GM21786 (cell line): ENCODE data around the gene USP26.
"Not testable (repeated sequence)": the region's sequence is repeated elsewhere in the genome, so short reads cannot be mapped to it uniquely, and the experiment has no call there.

Experiments
- ATAC-seq: cut with Tn5 transposase; IDR thresholded peaks from one replicate; pipeline ENCODE4 v1.9.1; 2021; ENCODE audit not compliant: unreplicated experiment

USP26 gene

GRCh38 chrX:133042260-133042659, 54.6 kb downstream of the USP26 start:
- ATAC-seq = no peak

GRCh38 chrX:133033010-133033409, 63.9 kb downstream of the USP26 start:
- ATAC-seq = no peak

DNA sequence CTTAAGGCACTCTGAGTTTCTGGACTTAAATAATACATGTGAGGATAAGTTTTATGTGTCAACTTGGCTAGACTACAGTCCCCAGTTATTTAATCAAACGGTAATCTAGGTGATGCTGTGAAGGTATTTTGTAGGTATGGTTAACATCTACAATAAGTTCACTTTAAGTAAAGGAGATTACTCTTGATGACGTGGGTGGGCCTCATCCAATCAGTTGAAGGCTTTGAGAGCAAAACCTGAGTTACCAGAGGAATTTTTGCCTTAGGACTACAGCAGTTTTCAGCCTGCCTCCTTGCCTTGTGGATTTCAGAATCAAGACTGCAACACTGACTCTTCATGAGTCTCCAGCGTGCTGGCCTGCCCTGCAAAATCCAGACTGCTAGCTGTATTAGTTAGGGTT, 78.7 kb downstream of the USP26 start:
- ATAC-seq = no peak

DNA sequence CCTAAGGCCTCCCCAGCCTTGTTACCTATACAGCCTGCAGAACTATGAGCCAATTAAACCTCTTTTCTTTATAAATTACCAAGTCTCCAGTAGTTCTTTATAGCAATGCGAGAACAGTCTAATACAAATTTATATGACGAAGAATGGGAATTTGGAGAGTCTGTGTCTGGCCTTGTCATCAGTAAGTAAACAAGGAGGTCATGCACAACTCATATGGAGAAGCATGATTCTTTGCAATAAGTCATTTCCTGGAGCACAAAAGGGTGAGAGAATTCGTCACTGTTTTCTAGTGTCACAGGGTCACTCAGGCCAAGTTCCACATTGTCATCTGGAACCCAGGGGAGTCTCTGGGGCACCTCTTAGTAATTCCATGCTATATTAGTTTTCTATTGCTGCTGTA, 89.5 kb downstream of the USP26 start:
- ATAC-seq = no peak

DNA sequence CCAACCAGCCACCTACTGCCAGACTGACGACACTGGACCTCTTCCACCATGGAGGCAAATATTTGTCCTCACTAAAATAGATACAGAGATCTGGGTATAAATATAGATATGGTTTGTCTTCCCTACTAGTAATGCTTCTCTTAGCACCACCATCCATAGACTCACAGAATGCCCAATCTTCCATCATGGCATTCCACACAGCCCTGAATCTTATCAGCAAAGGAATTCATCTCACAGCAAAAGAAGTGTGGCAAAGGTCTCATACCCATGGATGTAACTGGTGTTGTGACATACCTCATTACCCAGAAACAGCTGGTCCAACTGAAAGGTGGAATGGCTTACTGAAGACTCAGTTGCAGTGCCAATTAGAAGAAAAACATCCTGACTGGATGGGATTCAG, 91.3 kb downstream of the USP26 start:
- no peak for ATAC-seq

DNA sequence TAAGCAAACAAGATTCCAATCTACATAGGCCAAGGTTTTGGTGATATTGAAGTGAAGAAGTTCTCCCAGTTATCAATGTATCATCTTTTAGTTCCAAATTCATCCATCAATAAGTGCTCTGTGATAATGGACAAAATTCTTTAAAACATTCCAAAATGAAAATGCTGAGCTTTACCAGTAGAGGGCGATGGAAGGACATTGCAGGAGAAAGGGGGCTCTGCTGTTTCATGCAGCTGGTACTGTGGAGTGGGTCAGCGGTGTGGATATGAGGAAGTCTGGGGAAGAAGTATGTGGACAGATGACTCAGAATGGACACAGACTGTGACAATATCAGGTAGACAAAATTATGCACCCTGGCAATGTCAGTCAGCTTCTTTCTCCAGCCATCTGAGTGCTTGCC, 91.9 kb downstream of the USP26 start:
- ATAC-seq = no peak

DNA sequence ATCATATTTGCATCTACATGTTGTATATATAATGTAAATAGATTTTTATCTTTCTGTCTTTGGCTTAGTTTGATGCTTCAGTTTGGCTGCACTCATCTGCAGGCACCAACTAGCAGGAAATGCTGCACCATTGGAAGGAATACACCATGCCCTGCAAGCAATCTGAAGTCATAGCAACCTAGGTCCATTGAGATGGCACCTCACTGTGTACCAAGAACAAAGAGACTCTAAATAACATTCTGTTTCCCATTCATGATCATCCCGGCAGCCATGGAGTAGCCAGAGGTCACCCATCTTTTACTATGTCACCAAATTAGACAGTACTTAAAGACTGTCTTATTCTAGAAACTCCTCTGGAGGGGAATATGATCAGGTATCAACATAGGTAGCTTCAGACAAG, 97.7 kb downstream of the USP26 start:
- no peak for ATAC-seq

DNA sequence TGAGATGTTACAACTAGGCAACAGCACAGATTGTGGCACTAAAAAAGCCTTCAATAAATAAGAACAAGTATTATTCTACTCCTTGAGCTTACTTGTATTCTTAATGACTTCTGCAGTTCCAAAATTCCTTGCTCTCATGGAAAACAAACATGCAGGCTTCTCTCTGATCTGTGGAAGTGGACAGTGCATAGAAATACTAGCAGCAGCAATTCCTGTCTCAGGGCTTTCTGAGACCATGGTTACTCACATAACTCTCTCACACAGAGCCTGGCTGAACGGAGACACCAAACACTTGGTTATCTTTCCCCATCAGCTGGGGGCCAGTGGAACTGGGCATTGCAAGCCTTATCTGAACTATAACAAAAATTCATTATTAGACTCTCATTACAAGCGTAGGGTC, 106.1 kb downstream of the USP26 start:
- ATAC-seq = no peak

DNA sequence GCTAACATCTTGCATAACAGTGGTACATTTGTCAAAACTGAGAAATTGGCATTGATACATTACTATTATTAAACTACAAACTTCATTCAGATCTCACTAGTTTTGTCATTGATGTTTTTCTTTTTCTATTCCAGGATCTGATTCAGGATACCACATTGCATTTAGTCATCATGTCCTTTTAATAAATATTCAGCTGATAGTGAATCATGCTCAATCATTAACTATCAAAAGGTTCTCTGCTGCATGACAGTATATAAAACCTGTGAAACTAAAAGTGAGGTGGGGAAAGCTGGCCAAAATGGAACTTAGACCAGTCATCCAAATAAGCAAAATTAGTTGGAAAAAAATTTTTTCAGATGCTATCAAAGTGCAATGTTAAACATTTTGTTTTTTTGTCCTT, 110.4 kb downstream of the USP26 start:
- ATAC-seq = no peak

GRCh38 chrX:132984058-132984650, 112.8 kb downstream of the USP26 start:
- ATAC-seq = no peak

GRCh38 chrX:132983496-132983895, 113.4 kb downstream of the USP26 start:
- ATAC-seq = no peak

- ATAC-seq = not testable (repeated sequence)
These were observed 116.9 kb downstream of the USP26 start for GRCh38 chrX:132980035-132980434.
